Measurements from ENCODE around the gene JPT1.

- TF ChIP-seq CTCF (IDR thresholded peaks at IDR 0.05), result no peak
- no peak for TF ChIP-seq POLR2A (IDR thresholded peaks at IDR 0.05)
These were observed 66.5 kb downstream of the JPT1 start, which contains the start of gene SLC16A5 for GRCh38 chr17:75087558-75088453.
